Karpas-422 (cell line): Measurements from ENCODE around the gene UBE2B. TPM values are rescaled to one million over a fixed set of nuclear protein-coding genes. Genes with fewer than 3 reads are reported as not detected.
"Not testable (repeated sequence)": the region's sequence is repeated elsewhere in the genome, so short reads cannot be mapped to it uniquely, and the experiment has no call there.

Source experiments
- DNase-seq: peaks from one replicate; pipeline ENCODE4 v3.0.0-alpha.2; 2015
- H2AFZ ChIP-seq: fragments of 200-600 bp; sonication (generic); 2 replicates; pipeline ENCODE4 v1.6.1; 2014; ENCODE audit warnings: antibody characterized with exemption, low read length, mixed read lengths
- H3K27ac ChIP-seq: fragments of 200-600 bp; sonication (generic); 2 replicates; pipeline ENCODE4 v1.5.1; 2014; ENCODE audit warnings: mild to moderate bottlenecking, low read length, moderate library complexity
- H3K27me3 ChIP-seq: fragments of 200-600 bp; sonication (generic); 2 replicates; pipeline ENCODE4 v1.6.1; 2014; ENCODE audit warnings: low read length, mixed read lengths
- H3K36me3 ChIP-seq: fragments of 200-600 bp; sonication (generic); 2 replicates; pipeline ENCODE4 v1.6.1; 2014; ENCODE audit warnings: low read length, mixed read lengths; ENCODE audit not compliant: insufficient read depth
- H3K4me1 ChIP-seq: fragments of 200-600 bp; sonication (generic); 2 replicates; pipeline ENCODE4 v1.6.1; 2014; ENCODE audit warnings: mild to moderate bottlenecking, low read length, mixed read lengths
- H3K4me2 ChIP-seq: fragments of 200-600 bp; sonication (generic); 2 replicates; pipeline ENCODE4 v1.6.1; 2014; ENCODE audit warnings: low read length, low read depth, mild to moderate bottlenecking; ENCODE audit not compliant: poor library complexity, severe bottlenecking
- H3K4me3 ChIP-seq: fragments of 200-600 bp; sonication (generic); 2 replicates; pipeline ENCODE4 v1.5.1; 2014; ENCODE audit warnings: mild to moderate bottlenecking, antibody characterized with exemption, low read length, mixed read lengths
- H3K79me2 ChIP-seq: fragments of 200-600 bp; sonication (generic); 2 replicates; pipeline ENCODE4 v1.6.1; 2014; ENCODE audit warnings: mild to moderate bottlenecking, low read length, mixed read lengths
- H3K9ac ChIP-seq: fragments of 200-600 bp; sonication (generic); 2 replicates; pipeline ENCODE4 v1.6.0; 2014; ENCODE audit warnings: low read length
- H3K9me2 ChIP-seq: fragments of 200-600 bp; sonication (generic), shearing (Covaris generic); replicated peaks from 2 replicates; pipeline ENCODE4 v1.6.0; 2014; ENCODE audit warnings: mild to moderate bottlenecking, low read length, moderate library complexity; ENCODE audit not compliant: insufficient read depth
- H3K9me3 ChIP-seq: fragments of 300-700, 200-600 bp; sonication (generic); 2 replicates; pipeline ENCODE4 v1.6.1; 2014; ENCODE audit warnings: low read length, mixed read lengths
- H4K20me1 ChIP-seq: fragments of 200-600 bp; sonication (generic); 2 replicates; pipeline ENCODE4 v1.6.1; 2014; ENCODE audit warnings: mild to moderate bottlenecking, antibody characterized with exemption, low read length, low read depth; ENCODE audit not compliant: insufficient read depth
- total RNA-seq: library from RNA; depleted of rRNA; stranded (reverse); fragments of >200 nt; shearing (Covaris generic); gene quantifications from 2 replicates; pipeline ENCODE4 v1.2.3, GENCODE V29; 2014; ENCODE audit warnings: low replicate concordance

The UBE2B gene
- total RNA-seq, 1 experiment from 2014 or later, result 47.9 TPM

GRCh38 chr5:134420343-134420742, 49.0 kb downstream of the UBE2B start:
- Histone ChIP-seq H4K20me1 (no peaks in the 10 kb centered on the region), H2AFZ (no peak overlapping the region)

DNA sequence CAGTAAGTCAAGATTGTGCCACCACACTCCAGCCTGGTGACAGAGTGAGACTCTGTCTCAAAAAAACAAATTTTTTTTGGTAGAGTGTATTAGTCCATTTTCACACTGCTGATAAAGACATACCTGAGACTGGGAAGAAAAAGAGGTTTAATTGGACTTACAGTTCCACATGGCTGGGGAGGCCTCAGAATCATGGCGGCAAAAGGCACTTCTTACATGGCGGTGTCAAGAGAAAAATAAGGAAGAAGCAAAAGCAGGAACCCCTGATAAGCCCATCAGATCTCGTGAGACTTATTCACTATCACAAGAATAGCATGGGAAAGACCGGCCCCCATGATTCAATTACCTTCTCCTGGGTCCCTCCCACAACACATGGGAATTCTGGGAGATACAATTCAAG, 49.7 kb downstream of the UBE2B start:
- not testable (repeated sequence) for H3K36me3 ChIP-seq, H4K20me1 ChIP-seq, H3K9me3 ChIP-seq, H3K9ac ChIP-seq, H3K27me3 ChIP-seq, H3K4me2 ChIP-seq, H3K27ac ChIP-seq, H3K79me2 ChIP-seq, DNase-seq, H2AFZ ChIP-seq, H3K9me2 ChIP-seq, H3K4me1 ChIP-seq, H3K4me3 ChIP-seq

More at GRCh38 chr5:134420343-134420742, 49.0 kb downstream of the UBE2B start:
- DNase-seq, result no peak
- no peaks in the 10 kb centered on the region for H3K4me1 ChIP-seq
- no peaks in the 10 kb centered on the region for H3K79me2 ChIP-seq
- no peak overlapping the region for H3K9ac ChIP-seq
- H3K9me3 ChIP-seq, result no peaks in the 10 kb centered on the region
- H3K9me2 ChIP-seq, result no peaks in the 10 kb centered on the region
- H3K36me3 ChIP-seq, result no peaks in the 10 kb centered on the region
- no peak overlapping the region for H3K4me2 ChIP-seq
- H3K27ac ChIP-seq, result no peak overlapping the region
- H3K27me3 ChIP-seq, result no peaks in the 10 kb centered on the region
- no peak overlapping the region for H3K4me3 ChIP-seq

- Histone ChIP-seq H3K9me3 (no peaks in the 10 kb centered on the region), H3K4me2 (no peak overlapping the region), H3K79me2 (no peaks in the 10 kb centered on the region), H4K20me1 (no peaks in the 10 kb centered on the region), H3K4me1 (peaks cover under 1% of the 10 kb centered on the region), H3K9ac (no peak overlapping the region), H3K27me3 (no peaks in the 10 kb centered on the region), H3K4me3 (no peak overlapping the region), H3K9me2 (no peaks in the 10 kb centered on the region), H3K27ac (no peak overlapping the region), H3K36me3 (no peaks in the 10 kb centered on the region), H2AFZ (no peak overlapping the region)
- DNase-seq, result no peak
Observed at GRCh38 chr5:134422791-134423365, 51.5 kb downstream of the UBE2B start.

DNA sequence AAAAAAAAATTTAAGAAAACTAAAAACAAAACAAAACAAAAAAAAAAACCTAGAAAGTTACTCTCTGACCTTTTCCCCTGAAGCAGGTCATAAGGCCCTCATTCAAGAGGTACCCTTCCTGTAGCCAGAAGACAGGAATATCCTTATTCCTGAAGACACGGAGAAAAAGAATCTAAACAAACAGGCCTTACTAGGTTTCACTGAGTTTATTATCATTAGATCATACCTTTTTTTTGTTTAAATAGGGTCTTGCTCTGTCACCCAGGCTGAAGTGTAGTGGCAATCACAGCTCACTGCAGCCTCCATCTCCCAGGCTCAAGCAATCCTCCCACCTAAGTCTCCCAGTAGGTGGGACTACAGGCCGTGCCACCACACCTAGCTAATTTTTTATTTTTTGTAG, 52.0 kb downstream of the UBE2B start:
- peak; percentile 49 for DNase-seq
- Histone ChIP-seq H3K9me3 (no peaks in the 10 kb centered on the region), H3K9ac (no peak overlapping the region), H3K79me2 (no peaks in the 10 kb centered on the region), H3K27me3 (no peaks in the 10 kb centered on the region), H3K4me2 (no peak overlapping the region), H3K27ac (no peak overlapping the region), H4K20me1 (no peaks in the 10 kb centered on the region), H3K9me2 (no peaks in the 10 kb centered on the region), H3K4me1 (peaks cover 5% of the 10 kb centered on the region), H3K4me3 (no peak overlapping the region), H3K36me3 (no peaks in the 10 kb centered on the region), H2AFZ (no peak overlapping the region)

- Histone ChIP-seq H3K27ac (no peak overlapping the region), H3K9ac (no peak overlapping the region), H3K9me2 (no peaks in the 10 kb centered on the region), H3K79me2 (no peaks in the 10 kb centered on the region), H3K36me3 (no peaks in the 10 kb centered on the region), H3K4me2 (no peak overlapping the region), H3K9me3 (no peaks in the 10 kb centered on the region), H3K27me3 (no peaks in the 10 kb centered on the region), H4K20me1 (no peaks in the 10 kb centered on the region), H2AFZ (no peak overlapping the region), H3K4me3 (no peak overlapping the region), H3K4me1 (peaks cover 12% of the 10 kb centered on the region)
- DNase-seq, result no peak
Observed at GRCh38 chr5:134426361-134426760, 55.0 kb downstream of the UBE2B start.

DNA sequence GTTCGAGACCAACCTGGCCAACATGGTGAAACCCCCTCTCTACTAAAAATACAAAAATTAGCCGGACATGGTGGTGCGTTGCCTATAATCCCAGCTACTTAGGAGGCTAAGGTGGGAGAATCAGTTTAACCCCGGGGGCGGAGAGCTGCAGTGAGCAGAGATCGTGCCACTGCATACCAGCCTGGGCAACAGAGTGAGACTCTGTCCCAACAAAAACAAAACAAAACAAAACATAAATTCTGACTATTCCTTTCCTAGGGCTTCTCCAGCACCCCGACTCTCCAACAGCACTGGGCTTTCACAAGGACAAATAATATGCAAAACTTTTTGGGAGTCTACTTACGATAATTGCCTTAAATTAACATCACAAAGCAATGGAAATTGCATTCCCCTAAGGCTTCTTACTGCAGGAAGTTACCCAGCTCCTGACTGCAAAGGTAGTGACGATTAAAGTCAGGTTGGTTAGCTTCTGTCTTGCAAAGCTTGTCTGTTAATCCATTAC, 56.2 kb downstream of the UBE2B start:
- no peak for DNase-seq
- H2AFZ ChIP-seq, result no peak overlapping the region
- no peaks in the 10 kb centered on the region for H3K27me3 ChIP-seq
- no peak overlapping the region for H3K27ac ChIP-seq
- H3K4me1 ChIP-seq, result peaks cover 12% of the 10 kb centered on the region
- H4K20me1 ChIP-seq, result no peaks in the 10 kb centered on the region
- H3K36me3 ChIP-seq, result no peaks in the 10 kb centered on the region
- H3K9me2 ChIP-seq, result no peaks in the 10 kb centered on the region
- no peak overlapping the region for H3K4me3 ChIP-seq
- H3K79me2 ChIP-seq, result no peaks in the 10 kb centered on the region
- H3K9ac ChIP-seq, result no peak overlapping the region
- no peak overlapping the region for H3K4me2 ChIP-seq
- no peaks in the 10 kb centered on the region for H3K9me3 ChIP-seq

- Histone ChIP-seq H3K36me3 (no peaks in the 10 kb centered on the region), H3K27me3 (no peaks in the 10 kb centered on the region), H3K4me1 (peaks cover 12% of the 10 kb centered on the region), H3K9ac (peak overlapping the region; percentile 8; the same call in 1 of the 2 replicates), H4K20me1 (no peaks in the 10 kb centered on the region), H3K9me3 (no peaks in the 10 kb centered on the region), H3K79me2 (no peaks in the 10 kb centered on the region), H3K4me3 (no peak overlapping the region), H3K4me2 (no peak overlapping the region), H2AFZ (no peak overlapping the region), H3K9me2 (no peaks in the 10 kb centered on the region), H3K27ac (no peak overlapping the region)
- no peak for DNase-seq
Observed at GRCh38 chr5:134430001-134430569, 58.7 kb downstream of the UBE2B start.

GRCh38 chr5:134432174-134432573, 60.8 kb downstream of the UBE2B start:
- Histone ChIP-seq H3K79me2 (no peaks in the 10 kb centered on the region), H3K4me1 (peaks cover 24% of the 10 kb centered on the region), H3K27ac (no peak overlapping the region), H3K4me3 (no peak overlapping the region), H3K9me2 (no peaks in the 10 kb centered on the region), H3K9me3 (no peaks in the 10 kb centered on the region), H2AFZ (no peak overlapping the region), H3K4me2 (no peak overlapping the region), H3K9ac (no peak overlapping the region), H3K36me3 (no peaks in the 10 kb centered on the region), H3K27me3 (no peaks in the 10 kb centered on the region), H4K20me1 (no peaks in the 10 kb centered on the region)
- DNase-seq, result no peak
